ENCODE results near the gene TMEM143. TPM values are rescaled to one million over a fixed set of nuclear protein-coding genes. Genes with fewer than 3 reads are reported as not detected.
"Not testable (repeated sequence)": the region's sequence is repeated elsewhere in the genome, so short reads cannot be mapped to it uniquely, and the experiment has no call there.

The TMEM143 gene
- total RNA-seq, 1 donor from 2014 or later: 11.1 TPM

DNA sequence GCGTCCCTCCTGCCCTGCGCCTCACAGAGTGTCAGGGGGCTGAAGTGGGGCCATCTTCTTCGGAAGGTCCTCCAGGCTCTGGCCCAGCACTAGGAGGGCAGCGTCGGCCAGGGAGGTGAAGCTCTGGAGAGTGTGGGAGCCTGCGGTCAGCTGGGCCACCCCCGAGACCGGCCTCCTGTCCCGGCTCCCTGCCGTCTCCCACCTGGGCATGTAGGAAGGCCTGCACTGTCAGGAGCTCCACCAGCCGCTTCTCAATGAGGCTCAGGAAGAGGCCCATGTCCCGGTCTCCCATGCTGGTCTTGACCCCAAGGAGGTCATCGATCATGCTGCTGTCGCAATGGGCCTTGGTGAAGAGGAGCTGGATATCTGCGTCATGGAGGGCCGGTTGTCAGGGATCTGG, 65.8 kb downstream of the TMEM143 start:
- ATAC-seq: peak in 1 of 2 donors; percentile 14
- H3K4me1 ChIP-seq: no peaks in the 10 kb centered on the region
- H3K36me3 ChIP-seq: no peaks in the 10 kb centered on the region
- H3K4me3 ChIP-seq: no peak overlapping the region
- TF ChIP-seq, protein P1, sequence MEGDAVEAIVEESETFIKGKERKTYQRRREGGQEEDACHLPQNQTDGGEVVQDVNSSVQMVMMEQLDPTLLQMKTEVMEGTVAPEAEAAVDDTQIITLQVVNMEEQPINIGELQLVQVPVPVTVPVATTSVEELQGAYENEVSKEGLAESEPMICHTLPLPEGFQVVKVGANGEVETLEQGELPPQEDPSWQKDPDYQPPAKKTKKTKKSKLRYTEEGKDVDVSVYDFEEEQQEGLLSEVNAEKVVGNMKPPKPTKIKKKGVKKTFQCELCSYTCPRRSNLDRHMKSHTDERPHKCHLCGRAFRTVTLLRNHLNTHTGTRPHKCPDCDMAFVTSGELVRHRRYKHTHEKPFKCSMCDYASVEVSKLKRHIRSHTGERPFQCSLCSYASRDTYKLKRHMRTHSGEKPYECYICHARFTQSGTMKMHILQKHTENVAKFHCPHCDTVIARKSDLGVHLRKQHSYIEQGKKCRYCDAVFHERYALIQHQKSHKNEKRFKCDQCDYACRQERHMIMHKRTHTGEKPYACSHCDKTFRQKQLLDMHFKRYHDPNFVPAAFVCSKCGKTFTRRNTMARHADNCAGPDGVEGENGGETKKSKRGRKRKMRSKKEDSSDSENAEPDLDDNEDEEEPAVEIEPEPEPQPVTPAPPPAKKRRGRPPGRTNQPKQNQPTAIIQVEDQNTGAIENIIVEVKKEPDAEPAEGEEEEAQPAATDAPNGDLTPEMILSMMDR (IDR thresholded peaks at IDR 0.05): no peak
- no peaks in the 10 kb centered on the region for H3K9me3 ChIP-seq
- no peak for DNase-seq
- no peak overlapping the region for H3K27ac ChIP-seq
- H3K27me3 ChIP-seq (ENCODE audit: low read depth): no peaks in the 10 kb centered on the region
- intact Hi-C loops (cut with DNase I): no loop called here

GRCh38 chr19:48296963-48297734, 66.6 kb downstream of the TMEM143 start:
- Histone ChIP-seq H3K4me1 (no peaks in the 10 kb centered on the region), H3K36me3 (no peaks in the 10 kb centered on the region), H3K4me3 (no peak overlapping the region), H3K27me3 (ENCODE audit: low read depth) (no peaks in the 10 kb centered on the region), H3K9me3 (no peaks in the 10 kb centered on the region), H3K27ac (no peak overlapping the region)
- intact Hi-C loops (cut with DNase I): no loop called here
- TF ChIP-seq, protein P1 (IDR thresholded peaks at IDR 0.05): no peak
- no peak for DNase-seq
- peak in 1 of 2 donors; percentile 25 for ATAC-seq

GRCh38 chr19:48295458-48295857, 68.3 kb downstream of the TMEM143 start:
- H3K27ac ChIP-seq: no peak overlapping the region
- DNase-seq (no peak), ATAC-seq (no peak)
- H3K4me3 ChIP-seq: no peak overlapping the region
- TF ChIP-seq, protein P1 (IDR thresholded peaks at IDR 0.05): no peak
- no peaks in the 10 kb centered on the region for H3K9me3 ChIP-seq
- H3K27me3 ChIP-seq (ENCODE audit: low read depth): no peaks in the 10 kb centered on the region
- intact Hi-C loops (cut with DNase I): no loop called here
- H3K36me3 ChIP-seq: no peaks in the 10 kb centered on the region
- peaks cover 6% of the 10 kb centered on the region for H3K4me1 ChIP-seq

DNA sequence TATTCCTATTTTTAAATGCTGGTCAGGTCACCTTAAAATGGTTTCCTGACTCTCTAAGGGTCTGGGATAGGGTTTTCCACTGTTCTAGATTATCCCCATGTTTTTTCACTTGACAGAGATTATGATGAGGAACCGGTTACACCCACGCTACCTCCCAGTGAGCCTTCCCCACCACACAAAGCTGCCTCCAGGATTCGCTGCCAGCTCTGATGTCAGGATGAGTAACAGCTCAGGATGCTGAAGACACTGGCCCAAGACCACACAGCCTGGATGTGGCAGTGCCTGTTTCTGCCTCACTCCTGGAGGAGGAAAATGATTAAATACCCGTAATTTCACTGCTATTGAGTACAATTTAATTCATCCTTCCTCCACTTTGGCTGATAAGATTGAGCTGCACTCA, 70.9 kb downstream of the TMEM143 start:
- TF ChIP-seq, protein P1 (IDR thresholded peaks at IDR 0.05): no peak
- no peak for ATAC-seq
- Histone ChIP-seq H3K36me3 (no peaks in the 10 kb centered on the region), H3K27me3 (ENCODE audit: low read depth) (no peaks in the 10 kb centered on the region), H3K4me1 (peaks cover 9% of the 10 kb centered on the region), H3K27ac (no peak overlapping the region), H3K4me3 (no peak overlapping the region), H3K9me3 (no peaks in the 10 kb centered on the region)
- intact Hi-C loops (cut with DNase I): no loop called here
- no peak for DNase-seq

GRCh38 chr19:48291489-48291815, 72.3 kb downstream of the TMEM143 start:
- intact Hi-C loops (cut with DNase I); H3K9me3 ChIP-seq; H3K27ac ChIP-seq; ATAC-seq; H3K4me3 ChIP-seq; H3K4me1 ChIP-seq; DNase-seq; H3K36me3 ChIP-seq; H3K27me3 ChIP-seq (ENCODE audit: low read depth): not testable (repeated sequence)

- Histone ChIP-seq H3K27me3 (ENCODE audit: low read depth) (no peaks in the 10 kb centered on the region), H3K4me1 (peaks cover 9% of the 10 kb centered on the region), H3K9me3 (peaks cover 11% of the 10 kb centered on the region), H3K27ac (no peak overlapping the region), H3K36me3 (no peaks in the 10 kb centered on the region), H3K4me3 (peak overlapping the region; percentile 54)
- ATAC-seq (peak; percentile 87 to 91), DNase-seq (peak; percentile 83)
- TF ChIP-seq, protein P1 (IDR thresholded peaks at IDR 0.05): peak; percentile 95
- intact Hi-C loops (cut with DNase I): no loop called here
These were observed 72.8 kb downstream of the TMEM143 start for GRCh38 chr19:48290771-48291488.
